ENCODE results near the gene ZBTB21. TPM values are rescaled to one million over a fixed set of nuclear protein-coding genes. Genes with fewer than 3 reads are reported as not detected.

ZBTB21 gene
- total RNA-seq, 1 experiment from 2014 or later, result 17.9 TPM

- Histone ChIP-seq H3K4me1 (ENCODE audit: control insufficient read depth, insufficient read depth, low read length) (no peaks in the 10 kb centered on the region), H3K27ac (ENCODE audit: low read length) (no peak overlapping the region), H3K9me3 (ENCODE audit: control insufficient read depth, insufficient read depth, low read depth, low read length) (no peaks in the 10 kb centered on the region), H3K36me3 (ENCODE audit: control insufficient read depth, insufficient read depth, low read length) (no peaks in the 10 kb centered on the region), H3K27me3 (ENCODE audit: control insufficient read depth, insufficient read depth, low read length) (no peaks in the 10 kb centered on the region), H3K4me3 (ENCODE audit: low read depth in 2 of 2, low read length in 2 of 2) (no peak overlapping the region)
- CTCF ChIA-PET, result interaction anchor here (0.9 kb wide), 1 partner anchor 77 kb away, joined by 3 read pairs; no protein-coding TSS in a partner anchor
- BruUV-seq (replicated peaks), result no TSS peak
- ATAC-seq (no peak), DNase-seq (ENCODE audit: low read depth, low spot score) (no peak)
- TF ChIP-seq POLR2AphosphoS5 (IDR thresholded peaks at IDR 0.05; ENCODE audit: low read depth, low read length) (no peak), CTCF (IDR thresholded peaks at IDR 0.05) (no peak), TCF7L2 (IDR thresholded peaks at IDR 0.05; ENCODE audit: low read depth, low read length) (no peak), REST (IDR thresholded peaks at IDR 0.05; ENCODE audit: insufficient read depth in 1 of 2, low read depth in 2 of 2, low read length in 1 of 2) (no peak), SIN3A (IDR thresholded peaks at IDR 0.05; ENCODE audit: borderline replicate concordance, insufficient read depth, low read depth, low read length) (no peak)
- intact Hi-C loops (cut with micrococcal nuclease; ENCODE audit: unreplicated experiment) (loop anchor here (10.0 kb wide), 1 partner anchor 74 kb away; no protein-coding TSS in a partner anchor), in situ Hi-C loops (cut with HindIII; ENCODE audit: low pct_unique_long_range_greater_than_20kb, low sequenced_read_pairs) (no loop called here)
- POLR2A ChIA-PET, result no interaction called here
Measured at GRCh38 chr21:42031241-42031640, 21.1 kb upstream of the ZBTB21 start.

- no peak overlapping the region for H3K4me3 ChIP-seq (ENCODE audit: low read depth in 2 of 2, low read length in 2 of 2)
- no peak for TF ChIP-seq REST (IDR thresholded peaks at IDR 0.05; ENCODE audit: insufficient read depth in 1 of 2, low read depth in 2 of 2, low read length in 1 of 2)
- no peak for TF ChIP-seq SIN3A (IDR thresholded peaks at IDR 0.05; ENCODE audit: borderline replicate concordance, insufficient read depth, low read depth, low read length)
- TF ChIP-seq TCF7L2 (IDR thresholded peaks at IDR 0.05; ENCODE audit: low read depth, low read length), result no peak
- no peak for TF ChIP-seq CTCF (IDR thresholded peaks at IDR 0.05)
- TF ChIP-seq POLR2AphosphoS5 (IDR thresholded peaks at IDR 0.05; ENCODE audit: low read depth, low read length), result no peak
- POLR2A ChIA-PET, result no interaction called here
- BruUV-seq (replicated peaks), result no TSS peak
- H3K9me3 ChIP-seq (ENCODE audit: control insufficient read depth, insufficient read depth, low read depth, low read length), result no peaks in the 10 kb centered on the region
- no peaks in the 10 kb centered on the region for H3K27me3 ChIP-seq (ENCODE audit: control insufficient read depth, insufficient read depth, low read length)
- CTCF ChIA-PET, result no interaction called here
- no peaks in the 10 kb centered on the region for H3K36me3 ChIP-seq (ENCODE audit: control insufficient read depth, insufficient read depth, low read length)
- intact Hi-C loops (cut with micrococcal nuclease; ENCODE audit: unreplicated experiment), result loop anchor here (10.0 kb wide), 1 partner anchor 74 kb away; no protein-coding TSS in a partner anchor
- ATAC-seq (no peak), DNase-seq (ENCODE audit: low read depth, low spot score) (no peak)
- in situ Hi-C loops (cut with HindIII; ENCODE audit: low pct_unique_long_range_greater_than_20kb, low sequenced_read_pairs), result no loop called here
- H3K4me1 ChIP-seq (ENCODE audit: control insufficient read depth, insufficient read depth, low read length), result no peaks in the 10 kb centered on the region
- no peak overlapping the region for H3K27ac ChIP-seq (ENCODE audit: low read length)
Measured at GRCh38 chr21:42030311-42030710, 20.2 kb upstream of the ZBTB21 start.
